ENCODE measurements around the gene PARP6. TPM values are rescaled to one million over a fixed set of nuclear protein-coding genes. Genes with fewer than 3 reads are reported as not detected.

PARP6 gene
- polyA plus RNA-seq, 3 donors: 12.9 to 165 (median 13.5) TPM

- Histone ChIP-seq H3K9ac (ENCODE audit: insufficient read depth, low read length, poor library complexity, severe bottlenecking) (no peak overlapping the region), H3K4me1 (ENCODE audit: control insufficient read depth in 1 of 2, insufficient read depth in 2 of 2, low read length in 2 of 2) (no peaks in the 10 kb centered on the region), H3K79me2 (ENCODE audit: insufficient read depth, low read length) (no peaks in the 10 kb centered on the region), H3K9me3 (replicated peaks in 1 of 2; ENCODE audit: control insufficient read depth in 1 of 2, insufficient read depth in 1 of 2, low read length in 2 of 2) (no peaks in the 10 kb centered on the region), H3K27ac (ENCODE audit: low read depth in 1 of 2, low read length in 2 of 2) (no peak overlapping the region), H3K4me3 (replicated peaks in 1 of 3; ENCODE audit: low read depth in 2 of 3, low read length in 3 of 3) (no peak overlapping the region), H3K27me3 (ENCODE audit: control insufficient read depth in 2 of 2, insufficient read depth in 2 of 2, low read length in 2 of 2) (no peaks in the 10 kb centered on the region), H4K20me1 (ENCODE audit: insufficient read depth, low read length) (no peaks in the 10 kb centered on the region), H3K4me2 (replicated peaks; ENCODE audit: extremely low read depth, low read length, poor library complexity, severe bottlenecking) (no peak overlapping the region), H2AFZ (ENCODE audit: insufficient read depth, low read depth, low read length, poor library complexity, severe bottlenecking) (no peak overlapping the region), H3K36me3 (replicated peaks in 1 of 2; ENCODE audit: control insufficient read depth in 1 of 2, insufficient read depth in 2 of 2, low read length in 2 of 2) (no peaks in the 10 kb centered on the region)
- no peaks in the 10 kb centered on the region for H3K36me3 Mint-ChIP-seq
- no peak overlapping the region for H3K4me3 Mint-ChIP-seq
- peaks cover 1 to 4% (median 3%) of the 10 kb centered on the region in 3 donors for H3K27me3 Mint-ChIP-seq (ENCODE audit: low read depth in 3 of 3)
- DNase-seq: peak; percentile 58 to 72 (median 71)
- peak; percentile 86 for TF ChIP-seq CTCF (IDR thresholded peaks at IDR 0.05)
- WGBS (ENCODE audit: insufficient coverage): no CpG with 5 or more reads among the region's 2 CpGs
- H3K4me1 Mint-ChIP-seq: no peaks in the 10 kb centered on the region
- H3K9me3 Mint-ChIP-seq: no peaks in the 10 kb centered on the region
- intact Hi-C loops (cut with micrococcal nuclease): loop anchor here (10.0 kb wide), 4 partner anchors 62 to 362 kb away; partner anchors contain the start of genes ARIH1 (in 1 of the 2) and HEXA (in 1 of the 2)
- H3K27ac Mint-ChIP-seq: peak overlapping the region in 1 of 7 donors; percentile 37
Observed at GRCh38 chr15:72312605-72313447, 40.5 kb upstream of the PARP6 start.

- H3K4me1 Mint-ChIP-seq: peaks cover 14% of the 10 kb centered on the region
- Histone ChIP-seq H3K9ac (ENCODE audit: insufficient read depth, low read length, poor library complexity, severe bottlenecking) (no peak overlapping the region), H3K36me3 (replicated peaks in 1 of 2; ENCODE audit: control insufficient read depth in 1 of 2, insufficient read depth in 2 of 2, low read length in 2 of 2) (no peaks in the 10 kb centered on the region), H3K4me1 (ENCODE audit: control insufficient read depth in 1 of 2, insufficient read depth in 2 of 2, low read length in 2 of 2) (peaks cover 8 to 10% of the 10 kb centered on the region in 2 donors), H3K9me3 (replicated peaks in 1 of 2; ENCODE audit: control insufficient read depth in 1 of 2, insufficient read depth in 1 of 2, low read length in 2 of 2) (no peaks in the 10 kb centered on the region), H3K27me3 (ENCODE audit: control insufficient read depth in 2 of 2, insufficient read depth in 2 of 2, low read length in 2 of 2) (no peaks in the 10 kb centered on the region), H3K4me3 (replicated peaks in 1 of 3; ENCODE audit: low read depth in 2 of 3, low read length in 3 of 3) (no peak overlapping the region), H3K27ac (ENCODE audit: low read depth in 1 of 2, low read length in 2 of 2) (no peak overlapping the region), H2AFZ (ENCODE audit: insufficient read depth, low read depth, low read length, poor library complexity, severe bottlenecking) (no peak overlapping the region), H3K4me2 (replicated peaks; ENCODE audit: extremely low read depth, low read length, poor library complexity, severe bottlenecking) (no peak overlapping the region), H4K20me1 (ENCODE audit: insufficient read depth, low read length) (no peaks in the 10 kb centered on the region), H3K79me2 (ENCODE audit: insufficient read depth, low read length) (no peaks in the 10 kb centered on the region)
- H3K27me3 Mint-ChIP-seq (ENCODE audit: low read depth in 3 of 3): peaks cover 2 to 4% (median 2%) of the 10 kb centered on the region in 3 donors
- no peaks in the 10 kb centered on the region for H3K9me3 Mint-ChIP-seq
- intact Hi-C loops (cut with micrococcal nuclease): no loop called here
- H3K27ac Mint-ChIP-seq: peak overlapping the region in 3 of 7 donors; percentile 16 to 88 (median 86)
- 43% methylated on average over 3 of the region's 5 CpGs for WGBS (ENCODE audit: insufficient coverage)
- H3K4me3 Mint-ChIP-seq: no peak overlapping the region
- H3K36me3 Mint-ChIP-seq: no peaks in the 10 kb centered on the region
- DNase-seq: no peak
- no peak for TF ChIP-seq CTCF (IDR thresholded peaks at IDR 0.05)
Observed at GRCh38 chr15:72307026-72307425, 34.7 kb upstream of the PARP6 start.

Measured in CD14-positive monocyte (primary cell).